ENCODE measurements around the gene STT3A.
A peak's percentile ranks its signal among the peaks of the same experiment; 100 is the strongest.
"Not testable (repeated sequence)": the region's sequence is repeated elsewhere in the genome, so short reads cannot be mapped to it uniquely, and the experiment has no call there.

The STT3A gene

GRCh38 chr11:125592305-125593113 lies at the start of gene STT3A:
STT3A (plus strand) TSS chr11:125592852; CDS start chr11:125595916, 3,064 bp downstream.
- peak; percentile 98 for DNase-seq (ENCODE audit: low spot score)

GRCh38 chr11:125550780-125551179 lies 41.9 kb upstream of the STT3A start:
- DNase-seq (ENCODE audit: low spot score) = no peak

- DNase-seq (ENCODE audit: low spot score) = no peak
Observed at GRCh38 chr11:125551835-125552342, 40.8 kb upstream of the STT3A start.

GRCh38 chr11:125552927-125553326 lies 39.7 kb upstream of the STT3A start:
- no peak for DNase-seq (ENCODE audit: low spot score)

- DNase-seq (ENCODE audit: low spot score) = no peak
Observed at GRCh38 chr11:125553357-125553756, 39.3 kb upstream of the STT3A start.

- no peak for DNase-seq (ENCODE audit: low spot score)
Observed at GRCh38 chr11:125554038-125554437, 38.6 kb upstream of the STT3A start.

- no peak for DNase-seq (ENCODE audit: low spot score)
Observed at GRCh38 chr11:125559888-125560287, 32.8 kb upstream of the STT3A start.

- DNase-seq (ENCODE audit: low spot score) = no peak
Observed at GRCh38 chr11:125561924-125562323, 30.7 kb upstream of the STT3A start.

GRCh38 chr11:125562430-125562829 lies 30.2 kb upstream of the STT3A start:
- no peak for DNase-seq (ENCODE audit: low spot score)

- DNase-seq (ENCODE audit: low spot score) = no peak
Observed at GRCh38 chr11:125564357-125564756, 28.3 kb upstream of the STT3A start.

- no peak for DNase-seq (ENCODE audit: low spot score)
Observed at GRCh38 chr11:125566235-125566634, 26.4 kb upstream of the STT3A start.

GRCh38 chr11:125568970-125569914 lies 23.4 kb upstream of the STT3A start, which contains the start of gene EI24:
EI24 (plus strand) TSS chr11:125569477; CDS start chr11:125572528, 3,051 bp downstream.
- DNase-seq (ENCODE audit: low spot score) = peak; percentile 97

GRCh38 chr11:125569915-125570621 lies 22.6 kb upstream of the STT3A start:
- DNase-seq (ENCODE audit: low spot score) = peak; percentile 9

GRCh38 chr11:125570952-125571351 lies 21.7 kb upstream of the STT3A start:
- DNase-seq (ENCODE audit: low spot score) = no peak

GRCh38 chr11:125572916-125573315 lies 19.7 kb upstream of the STT3A start:
- no peak for DNase-seq (ENCODE audit: low spot score)

- DNase-seq (ENCODE audit: low spot score) = not testable (repeated sequence)
Observed at GRCh38 chr11:125577181-125577580, 15.5 kb upstream of the STT3A start.

- DNase-seq (ENCODE audit: low spot score) = no peak
Observed at GRCh38 chr11:125578783-125579182, 13.9 kb upstream of the STT3A start.

GRCh38 chr11:125579811-125580210 lies 12.8 kb upstream of the STT3A start:
- DNase-seq (ENCODE audit: low spot score) = no peak

GRCh38 chr11:125583496-125583895 lies 9.2 kb upstream of the STT3A start:
- DNase-seq (ENCODE audit: low spot score) = no peak

- peak; percentile 10 for DNase-seq (ENCODE audit: low spot score)
Observed at GRCh38 chr11:125585487-125585886, 7.2 kb upstream of the STT3A start.

- DNase-seq (ENCODE audit: low spot score) = no peak
Observed at GRCh38 chr11:125586623-125587022, 6.0 kb upstream of the STT3A start.

- DNase-seq (ENCODE audit: low spot score) = no peak
Observed at GRCh38 chr11:125587480-125587879, 5.2 kb upstream of the STT3A start.

Measured in GM03348 (cell line).